K562 (cell line): ENCODE data around the gene COBLL1. TPM values are rescaled to one million over a fixed set of nuclear protein-coding genes. Genes with fewer than 3 reads are reported as not detected.

Experiments
- ATAC-seq: fragments of 200-7000 bp; cut with Tn5 transposase; 3 replicates; pipeline ENCODE4 v1.9.1; 2020; ENCODE audit warnings: moderate library complexity
- BruUV-seq: library from RNA; stranded (reverse); fragments of 400-500 nt; replicated peaks from 2 replicates; lab custom pipeline; 2021; lab: Mats Ljungman, UMichigan
- CTCF ChIA-PET: fragments of 300-600 bp; formaldehyde crosslinking; extraction: SDS; loops from one replicate; lab custom pipeline; 2021; ENCODE audit warnings: low intra/inter-chr PET ratio; lab: Yijun Ruan, JAX
- POLR2A ChIA-PET: fragments of 300-600, 350-650 bp; sonication (Branson Sonifier 250); formaldehyde crosslinking; extraction: SDS; loops from one replicate; lab custom pipeline; 2021; ENCODE audit warnings: antibody characterized with exemption, inconsistent platforms; lab: Yijun Ruan, JAX
- DNase-seq, 4 experiments: peaks; one replicate each; pipeline versions ENCODE4 v3.0.0 to v3.0.0-alpha.2; 2011 to 2018; ENCODE audit warnings: low spot score in 3 of 4, mixed read lengths in 3 of 4; ENCODE audit errors: extremely low read depth in 1 of 4
- FAIRE-seq: peaks from 2 replicates; lab custom pipeline; 2011; peaks lifted over from hg19 to GRCh38; lab: Jason Lieb, UNC
- H2AFZ ChIP-seq: 2 replicates; pipeline ENCODE4 v1.6.0; 2011; ENCODE audit warnings: low read depth, low read length, control low read depth, inconsistent platforms
- H3K27ac ChIP-seq: fragments of 200-600 bp; 3 replicates; pipeline ENCODE4 v1.8.0; 2011; ENCODE audit warnings: low read depth, mild to moderate bottlenecking, control low read depth, inconsistent platforms, low read length, moderate library complexity, mixed read lengths; ENCODE audit errors: extremely low read depth
- H3K27me3 ChIP-seq, 2 experiments: fragments of 300-600 bp in 1 of 2; 2 replicates in 1 of 2; 3 replicates in 1 of 2; pipeline versions ENCODE4 v1.6.0 to v1.8.0; 2011; ENCODE audit warnings: inconsistent platforms in 2 of 2, low read length in 2 of 2, mild to moderate bottlenecking in 1 of 2, mixed read lengths in 1 of 2, moderate library complexity in 1 of 2; ENCODE audit not compliant: control insufficient read depth in 2 of 2, insufficient read depth in 2 of 2
- H3K36me3 ChIP-seq: fragments of 300-600 bp; 3 replicates; pipeline ENCODE4 v1.8.0; 2011; ENCODE audit warnings: mild to moderate bottlenecking, low read length, inconsistent platforms; ENCODE audit not compliant: control insufficient read depth, insufficient read depth
- H3K4me1 ChIP-seq, 2 experiments: fragments of 200-600 bp in 1 of 2; replicated peaks in 1 of 2; 2 replicates in 1 of 2; 3 replicates in 1 of 2; pipeline versions ENCODE4 v1.5.1 to v1.8.0; 2011; ENCODE audit warnings: inconsistent platforms in 2 of 2, low read length in 2 of 2, mild to moderate bottlenecking in 1 of 2, mixed read lengths in 1 of 2, moderate library complexity in 1 of 2; ENCODE audit not compliant: control insufficient read depth in 2 of 2, insufficient read depth in 2 of 2
- H3K4me2 ChIP-seq: 2 replicates; pipeline ENCODE4 v1.6.1; 2011; ENCODE audit warnings: low read length, control low read depth, inconsistent platforms, mixed read lengths; ENCODE audit not compliant: insufficient read depth
- H3K4me3 ChIP-seq: fragments of 200-600 bp; sonication (generic), shearing (Covaris generic); 2 replicates; pipeline ENCODE4 v1.5.1; 2016; ENCODE audit warnings: control low read depth, inconsistent platforms
- H3K79me2 ChIP-seq: fragments of 200-600 bp; 3 replicates; pipeline ENCODE4 v1.8.0; 2011; ENCODE audit warnings: low read length, inconsistent platforms; ENCODE audit not compliant: control insufficient read depth, insufficient read depth
- H3K9ac ChIP-seq, 2 experiments: 2 replicates each; pipeline versions ENCODE4 v1.6.0 to v1.6.1; 2011; ENCODE audit warnings: low read depth in 2 of 2, low read length in 2 of 2, control low read depth in 1 of 2, inconsistent platforms in 1 of 2, mild to moderate bottlenecking in 1 of 2, mixed read lengths in 1 of 2; ENCODE audit not compliant: insufficient read depth in 1 of 2
- H3K9me1 ChIP-seq: one replicate; pipeline ENCODE4 v1.6.0; 2011; ENCODE audit warnings: inconsistent platforms, mild to moderate bottlenecking, low read length, moderate library complexity; ENCODE audit not compliant: control insufficient read depth, insufficient read depth
- H3K9me3 ChIP-seq: replicated peaks from 2 replicates; pipeline ENCODE4 v1.5.1; 2011; ENCODE audit warnings: low read depth, low read length, inconsistent platforms; ENCODE audit not compliant: control insufficient read depth, insufficient read depth
- H4K20me1 ChIP-seq: replicated peaks from 2 replicates; pipeline ENCODE4 v1.6.1; 2011; ENCODE audit warnings: low read length, inconsistent platforms, mixed read lengths; ENCODE audit not compliant: control insufficient read depth, insufficient read depth
- HDAC6 ChIP-seq: IDR thresholded peaks from 2 replicates; pipeline ENCODE4 v1.6.1; 2012; ENCODE audit warnings: low read depth, mild to moderate bottlenecking, control low read depth, inconsistent platforms, low read length, moderate library complexity
- HLTF ChIP-seq: fragments of 450-650 bp; IDR thresholded peaks from 2 replicates; pipeline ENCODE4 v1.6.1; 2016
- NCOR1 ChIP-seq: fragments of 450-650 bp; IDR thresholded peaks from 2 replicates; pipeline ENCODE4 v1.6.1; 2016; ENCODE audit warnings: mild to moderate bottlenecking, moderate library complexity
- NFRKB ChIP-seq: fragments of 450-650 bp; IDR thresholded peaks from 2 replicates; pipeline ENCODE4 v1.6.1; 2016; ENCODE audit warnings: low read depth
- PHF8 ChIP-seq: fragments of 200-600 bp; sonication (generic); IDR thresholded peaks from 2 replicates; pipeline ENCODE4 v1.6.1; 2012; ENCODE audit warnings: mixed run types, mild to moderate bottlenecking, inconsistent platforms, low read length, moderate library complexity, borderline replicate concordance
- SPI1 ChIP-seq: IDR thresholded peaks from 2 replicates; pipeline ENCODE4 v1.6.1; 2011; ENCODE audit warnings: low read depth, low read length, control low read depth, borderline replicate concordance
- SREBF2 ChIP-seq: sonication (generic); formaldehyde crosslinking; IDR thresholded peaks from 2 replicates; pipeline ENCODE4 v1.4.0; 2020; ENCODE audit warnings: mild to moderate bottlenecking, missing genetic modification reagents
- XRCC5 ChIP-seq: fragments of 200-400 bp; formaldehyde crosslinking; IDR thresholded peaks from 2 replicates; pipeline ENCODE4 v1.6.1; 2017; ENCODE audit warnings: low read depth, mild to moderate bottlenecking, low read length
- ZNF408 ChIP-seq: fragments of 250-450 bp; sonication (Bioruptor Pico); IDR thresholded peaks from 2 replicates; pipeline ENCODE4 v1.4.0; 2020; ENCODE audit warnings: low read depth, mild to moderate bottlenecking, moderate library complexity
- WGBS: fragments of 100-300 bp; shearing (Covaris generic); methylation state at CpG from one replicate; pipeline ENCODE4 v1.1.6; 2016; ENCODE audit warnings: low coverage, mixed read lengths; ENCODE audit not compliant: insufficient coverage; ENCODE audit errors: missing lambda C conversion rate; 5-methylcytosine and 5-hydroxymethylcytosine counted together
- in situ Hi-C: fragments of 300-500 bp; cut with MboI; formaldehyde crosslinking; loops from 4 replicates; pipeline ENCODE4 v1.15.0; 2018; ENCODE audit warnings: inconsistent platforms, mixed read lengths
- intact Hi-C: fragments of 100-400 bp; cut with micrococcal nuclease; formaldehyde crosslinking; loops from 2 replicates; pipeline ENCODE4 v1.14.2; 2022
- polyA plus RNA-seq, 8 experiments: library from polyadenylated mRNA; depleted of rRNA in 4 of 8; stranded (reverse) in 5 of 8; unstranded in 3 of 8; fragments of >200 nt; fragmentation: Nextera tagmentation in 2 of 8; fragmentation: Illumina TruSeq in 1 of 8; extraction: Ambion mirVana in 2 of 8; extraction: Trizol in 1 of 8; gene quantifications; 2 replicates each; pipeline versions ENCODE4 v1.2.1 to v1.2.3, GENCODE V29; 2011 to 2014; ENCODE audit warnings: inconsistent platforms in 1 of 8, missing spikeins in 1 of 8
- total RNA-seq, 7 experiments: library from RNA; depleted of rRNA in 6 of 7; stranded (reverse); fragments of >200 nt in 6 of 7; fragmentation: Illumina TruSeq in 2 of 7; extraction: Trizol in 2 of 7; gene quantifications; 2 replicates each; pipeline versions ENCODE4 v1.2.1 to v1.2.3, GENCODE V29; 2011 to 2021; ENCODE audit warnings: low replicate concordance in 1 of 7
- TF ChIP-seq, protein P1 (sequence below), 2 experiments: IDR thresholded peaks in 1 of 2; conservative IDR thresholded peaks in 1 of 2; 2 replicates each; pipeline ENCODE4 v1.6.1; 2016; ENCODE audit warnings: low read depth in 2 of 2, mild to moderate bottlenecking in 1 of 2, missing compliant biosample characterization in 1 of 2, missing genetic modification characterization in 1 of 2, moderate library complexity in 1 of 2
- TF ChIP-seq, protein P2 (sequence below): fragments of 450-650 bp; IDR thresholded peaks from 2 replicates; pipeline ENCODE4 v1.6.1; 2018; ENCODE audit warnings: mild to moderate bottlenecking, low read depth; ENCODE audit not compliant: partially characterized antibody
- TF ChIP-seq, protein P3 (sequence below): IDR thresholded peaks from 3 replicates; pipeline ENCODE4 v1.6.1; 2011; ENCODE audit warnings: borderline replicate concordance, mild to moderate bottlenecking; ENCODE audit not compliant: insufficient read length, insufficient read depth

COBLL1 gene
- total and polyA plus RNA-seq, 9 of the 15 experiments (the other 6 are each of a cell fraction or from before 2014, with no cell fraction given) = 0.07 to 1.6 (median 0.71) TPM

- TF ChIP-seq, protein P1, sequence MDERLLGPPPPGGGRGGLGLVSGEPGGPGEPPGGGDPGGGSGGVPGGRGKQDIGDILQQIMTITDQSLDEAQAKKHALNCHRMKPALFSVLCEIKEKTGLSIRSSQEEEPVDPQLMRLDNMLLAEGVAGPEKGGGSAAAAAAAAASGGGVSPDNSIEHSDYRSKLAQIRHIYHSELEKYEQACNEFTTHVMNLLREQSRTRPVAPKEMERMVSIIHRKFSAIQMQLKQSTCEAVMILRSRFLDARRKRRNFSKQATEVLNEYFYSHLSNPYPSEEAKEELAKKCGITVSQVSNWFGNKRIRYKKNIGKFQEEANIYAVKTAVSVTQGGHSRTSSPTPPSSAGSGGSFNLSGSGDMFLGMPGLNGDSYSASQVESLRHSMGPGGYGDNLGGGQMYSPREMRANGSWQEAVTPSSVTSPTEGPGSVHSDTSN (CRISPR knock-in tag; IDR thresholded peaks at IDR 0.05; ENCODE audit: low read depth) = no peak
- TF ChIP-seq, protein P1 (tag; conservative IDR thresholded peaks at IDR 0.05; ENCODE audit: low read depth) = no peak
- no peak for TF ChIP-seq NFRKB
These were observed 10.5 kb upstream of the COBLL1 start (continued) for GRCh38 chr2:164852086-164852485.

- CTCF ChIA-PET = no interaction called here
- in situ Hi-C loops = no loop called here
- BruUV-seq = no TSS peak
- TF ChIP-seq, protein P2, sequence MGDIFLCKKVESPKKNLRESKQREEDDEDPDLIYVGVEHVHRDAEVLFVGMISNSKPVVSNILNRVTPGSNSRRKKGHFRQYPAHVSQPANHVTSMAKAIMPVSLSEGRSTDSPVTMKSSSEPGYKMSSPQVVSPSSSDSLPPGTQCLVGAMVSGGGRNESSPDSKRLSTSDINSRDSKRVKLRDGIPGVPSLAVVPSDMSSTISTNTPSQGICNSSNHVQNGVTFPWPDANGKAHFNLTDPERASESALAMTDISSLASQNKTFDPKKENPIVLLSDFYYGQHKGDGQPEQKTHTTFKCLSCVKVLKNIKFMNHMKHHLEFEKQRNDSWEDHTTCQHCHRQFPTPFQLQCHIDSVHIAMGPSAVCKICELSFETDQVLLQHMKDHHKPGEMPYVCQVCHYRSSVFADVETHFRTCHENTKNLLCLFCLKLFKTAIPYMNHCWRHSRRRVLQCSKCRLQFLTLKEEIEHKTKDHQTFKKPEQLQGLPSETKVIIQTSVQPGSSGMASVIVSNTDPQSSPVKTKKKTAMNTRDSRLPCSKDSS = no peak
- TF ChIP-seq NCOR1 (no peak), XRCC5 (no peak), SREBF2 (no peak), ZNF408 (CRISPR knock-in tag) (no peak), HDAC6 (no peak), SPI1 (no peak), PHF8 (no peak), HLTF (no peak)
- TF ChIP-seq, protein P1 (CRISPR knock-in tag; IDR thresholded peaks at IDR 0.05; ENCODE audit: low read depth) = no peak
- TF ChIP-seq, protein P1 (tag; conservative IDR thresholded peaks at IDR 0.05; ENCODE audit: low read depth) = no peak
- TF ChIP-seq, protein P3, sequence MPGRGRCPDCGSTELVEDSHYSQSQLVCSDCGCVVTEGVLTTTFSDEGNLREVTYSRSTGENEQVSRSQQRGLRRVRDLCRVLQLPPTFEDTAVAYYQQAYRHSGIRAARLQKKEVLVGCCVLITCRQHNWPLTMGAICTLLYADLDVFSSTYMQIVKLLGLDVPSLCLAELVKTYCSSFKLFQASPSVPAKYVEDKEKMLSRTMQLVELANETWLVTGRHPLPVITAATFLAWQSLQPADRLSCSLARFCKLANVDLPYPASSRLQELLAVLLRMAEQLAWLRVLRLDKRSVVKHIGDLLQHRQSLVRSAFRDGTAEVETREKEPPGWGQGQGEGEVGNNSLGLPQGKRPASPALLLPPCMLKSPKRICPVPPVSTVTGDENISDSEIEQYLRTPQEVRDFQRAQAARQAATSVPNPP = no peak
These were observed 8.6 kb upstream of the COBLL1 start for GRCh38 chr2:164850235-164850634.

More at GRCh38 chr2:164850235-164850634, 8.6 kb upstream of the COBLL1 start:
- no peak for DNase-seq
- no peak overlapping the region for H3K9ac ChIP-seq
- H3K27ac ChIP-seq = no peak overlapping the region
- no peak for FAIRE-seq
- H3K79me2 ChIP-seq = no peaks in the 10 kb centered on the region
- no peaks in the 10 kb centered on the region for H3K36me3 ChIP-seq
- no peak overlapping the region for H3K4me3 ChIP-seq
- H3K27me3 ChIP-seq = no peaks in the 10 kb centered on the region
- no peaks in the 10 kb centered on the region for H3K9me3 ChIP-seq
- POLR2A ChIA-PET = no interaction called here
- no peak overlapping the region for H2AFZ ChIP-seq
- ATAC-seq = no peak
- H3K4me2 ChIP-seq = no peak overlapping the region
- no peaks in the 10 kb centered on the region for H4K20me1 ChIP-seq
- 3% methylated on average over 4 of the region's 4 CpGs for WGBS
- no peaks in the 10 kb centered on the region for H3K9me1 ChIP-seq
- intact Hi-C loops = no loop called here
- H3K4me1 ChIP-seq = no peaks in the 10 kb centered on the region
